Measurements from ENCODE around the gene COL28A1. TPM values are rescaled to one million over a fixed set of nuclear protein-coding genes. Genes with fewer than 3 reads are reported as not detected.
"Not testable (repeated sequence)": the region's sequence is repeated elsewhere in the genome, so short reads cannot be mapped to it uniquely, and the experiment has no call there.

The COL28A1 gene
- total RNA-seq, 1 donor from 2014 or later: 3.3 TPM

- no peaks in the 10 kb centered on the region for H3K4me1 Mint-ChIP-seq (ENCODE audit: unreplicated experiment)
- no peak overlapping the region for H3K4me3 Mint-ChIP-seq
- H3K9me3 Mint-ChIP-seq: peaks cover 6% of the 10 kb centered on the region
- no peak for DNase-seq (ENCODE audit: extremely low spot score, unreplicated experiment)
- peaks cover 8% of the 10 kb centered on the region for H3K36me3 Mint-ChIP-seq
- H3K27me3 Mint-ChIP-seq: no peaks in the 10 kb centered on the region
- TF ChIP-seq CTCF (conservative IDR thresholded peaks at IDR 0.05): no peak
- no peak overlapping the region for H3K27ac Mint-ChIP-seq
Measured at GRCh38 chr7:7399707-7400106, 136.0 kb downstream of the COL28A1 start.

- Mint-ChIP-seq H3K9me3 (peaks cover 12% of the 10 kb centered on the region), H3K27ac (no peak overlapping the region), H3K27me3 (no peaks in the 10 kb centered on the region), H3K36me3 (peaks cover 3% of the 10 kb centered on the region), H3K4me1 (ENCODE audit: unreplicated experiment) (no peaks in the 10 kb centered on the region), H3K4me3 (no peak overlapping the region)
- no peak for DNase-seq (ENCODE audit: extremely low spot score, unreplicated experiment)
- no peak for TF ChIP-seq CTCF (conservative IDR thresholded peaks at IDR 0.05)
Measured at GRCh38 chr7:7395785-7396184, 139.9 kb downstream of the COL28A1 start.

- not testable (repeated sequence) for H3K4me3 Mint-ChIP-seq; DNase-seq (ENCODE audit: extremely low spot score, unreplicated experiment); H3K27me3 Mint-ChIP-seq; H3K4me1 Mint-ChIP-seq (ENCODE audit: unreplicated experiment); H3K27ac Mint-ChIP-seq; H3K36me3 Mint-ChIP-seq
- H3K9me3 Mint-ChIP-seq: peaks cover 11% of the 10 kb centered on the region
Measured at GRCh38 chr7:7388164-7388563, 147.5 kb downstream of the COL28A1 start.

- H3K36me3 Mint-ChIP-seq: no peaks in the 10 kb centered on the region
Measured at GRCh38 chr7:7385421-7385820, 150.3 kb downstream of the COL28A1 start.

GRCh38 chr7:7384228-7384627, 151.4 kb downstream of the COL28A1 start:
- Mint-ChIP-seq H3K4me3 (no peak overlapping the region), H3K9me3 (no peaks in the 10 kb centered on the region), H3K4me1 (ENCODE audit: unreplicated experiment) (no peaks in the 10 kb centered on the region), H3K27ac (no peak overlapping the region), H3K36me3 (no peaks in the 10 kb centered on the region), H3K27me3 (no peaks in the 10 kb centered on the region)
- no peak for TF ChIP-seq CTCF (conservative IDR thresholded peaks at IDR 0.05)
- DNase-seq (ENCODE audit: extremely low spot score, unreplicated experiment): no peak

More at GRCh38 chr7:7385421-7385820, 150.3 kb downstream of the COL28A1 start:
- no peak for TF ChIP-seq CTCF (conservative IDR thresholded peaks at IDR 0.05)
- H3K27me3 Mint-ChIP-seq: no peaks in the 10 kb centered on the region
- DNase-seq (ENCODE audit: extremely low spot score, unreplicated experiment): no peak
- H3K9me3 Mint-ChIP-seq: peaks cover 5% of the 10 kb centered on the region
- no peaks in the 10 kb centered on the region for H3K4me1 Mint-ChIP-seq (ENCODE audit: unreplicated experiment)
- no peak overlapping the region for H3K27ac Mint-ChIP-seq
- H3K4me3 Mint-ChIP-seq: no peak overlapping the region

GRCh38 chr7:7375538-7375937, 160.1 kb downstream of the COL28A1 start:
- Mint-ChIP-seq H3K36me3 (no peaks in the 10 kb centered on the region), H3K27me3 (no peaks in the 10 kb centered on the region), H3K9me3 (no peaks in the 10 kb centered on the region), H3K4me3 (no peak overlapping the region), H3K4me1 (ENCODE audit: unreplicated experiment) (peaks cover 4% of the 10 kb centered on the region), H3K27ac (no peak overlapping the region)
- DNase-seq (ENCODE audit: extremely low spot score, unreplicated experiment): no peak
- TF ChIP-seq CTCF (conservative IDR thresholded peaks at IDR 0.05): no peak

Measured in type B pancreatic cell (in vitro differentiated cells).